ENCODE results near the gene TMEM212. TPM values are rescaled to one million over a fixed set of nuclear protein-coding genes. Genes with fewer than 3 reads are reported as not detected.

The TMEM212 gene
- total and polyA plus RNA-seq, 2 of the 13 experiments (the other 11 are each of a cell fraction or from before 2014, with no cell fraction given): not detected

- no peak for TF ChIP-seq ZNF414 (CRISPR knock-in tag; IDR thresholded peaks at IDR 0.05)
- TF ChIP-seq ZNF660 (CRISPR knock-in tag; IDR thresholded peaks at IDR 0.05; ENCODE audit: borderline replicate concordance, low read depth): no peak
- TF ChIP-seq NFAT5 (CRISPR knock-in tag; IDR thresholded peaks at IDR 0.05): no peak
- no peak for TF ChIP-seq ZFP41 (CRISPR knock-in tag; IDR thresholded peaks at IDR 0.05; ENCODE audit: borderline replicate concordance)
- no peak for TF ChIP-seq ZNF33B (CRISPR knock-in tag; IDR thresholded peaks at IDR 0.05)
- peak; percentile 43; the same call in 1 of the 2 replicates for TF ChIP-seq ONECUT2 (CRISPR knock-in tag; IDR thresholded peaks at IDR 0.05)
- TF ChIP-seq MYC (CRISPR knock-in tag; IDR thresholded peaks at IDR 0.05; ENCODE audit: borderline replicate concordance): no peak
- no peak for TF ChIP-seq NCOA1 (CRISPR knock-in tag; IDR thresholded peaks at IDR 0.05)
- TF ChIP-seq CHD4 (IDR thresholded peaks at IDR 0.05; ENCODE audit: borderline replicate concordance, low read length): no peak
- TF ChIP-seq HOMEZ (CRISPR knock-in tag; IDR thresholded peaks at IDR 0.05; ENCODE audit: low read depth): no peak
- TF ChIP-seq NR3C1 (CRISPR knock-in tag; IDR thresholded peaks at IDR 0.05): no peak
- no peak for TF ChIP-seq HBP1 (CRISPR knock-in tag; IDR thresholded peaks at IDR 0.05; ENCODE audit: low read depth)
- no peak for TF ChIP-seq ZBTB44 (CRISPR knock-in tag; IDR thresholded peaks at IDR 0.05)
- TF ChIP-seq HOXD1 (CRISPR knock-in tag; IDR thresholded peaks at IDR 0.05): no peak
- TF ChIP-seq MAFF (IDR thresholded peaks at IDR 0.05; ENCODE audit: low read depth, low read length): no peak
- TF ChIP-seq CTCF (CRISPR knock-in tag; IDR thresholded peaks at IDR 0.05): no peak
- TF ChIP-seq NCOA5 (CRISPR knock-in tag; IDR thresholded peaks at IDR 0.05): no peak
- TF ChIP-seq GTF3A (CRISPR knock-in tag; conservative IDR thresholded peaks at IDR 0.05): no peak
- TF ChIP-seq STAG1 (CRISPR knock-in tag; IDR thresholded peaks at IDR 0.05): peak; percentile 7; the same call in 1 of the 2 replicates
These were observed 3.9 kb upstream of the TMEM212 start (continued) for GRCh38 chr3:171839270-171839669.

Measured in HepG2 (cell line).